GM21723 (cell line): ENCODE data around the gene ZNF839.
"Not testable (repeated sequence)": the region's sequence is repeated elsewhere in the genome, so short reads cannot be mapped to it uniquely, and the experiment has no call there.

Experiments used
- ATAC-seq: cut with Tn5 transposase; IDR thresholded peaks from one replicate; pipeline ENCODE4 v1.9.1; 2021; ENCODE audit warnings: mild to moderate bottlenecking, moderate library complexity; ENCODE audit not compliant: unreplicated experiment

ZNF839 gene

DNA sequence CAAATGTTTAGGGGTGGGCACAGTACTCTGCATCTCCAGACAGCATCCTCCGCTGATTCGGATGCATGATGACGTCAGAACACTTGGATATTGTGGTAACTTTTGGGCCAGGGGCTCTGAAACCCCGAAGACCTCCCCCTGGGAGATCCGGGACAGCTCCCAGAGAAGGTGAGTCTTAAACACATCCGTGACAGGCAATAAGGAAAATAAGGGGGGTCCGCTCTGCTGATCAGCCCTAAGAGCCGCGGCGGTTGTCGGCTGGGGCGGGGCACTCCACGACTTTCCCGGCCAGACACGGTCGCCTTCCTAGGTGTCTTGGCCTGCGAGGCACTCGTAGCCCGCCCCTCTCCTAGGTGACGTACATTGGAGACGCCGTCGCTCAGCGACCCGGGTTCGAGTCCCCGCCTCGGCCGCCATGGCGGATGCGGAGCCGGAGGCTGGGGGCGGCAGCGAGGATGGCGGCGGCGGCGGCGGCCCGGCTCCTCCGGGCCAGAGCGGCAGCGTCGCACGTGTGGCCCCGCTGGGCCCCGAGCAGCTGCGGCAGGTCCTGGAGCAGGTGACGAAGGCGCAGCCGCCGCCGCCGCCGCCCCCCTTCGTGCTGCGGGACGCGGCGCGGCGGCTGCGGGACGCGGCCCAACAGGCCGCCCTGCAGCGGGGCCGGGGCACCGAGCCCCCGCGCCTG lies at the start of gene ZNF839:
ZNF839 (plus strand) TSS at position 396 of the 682 bp plus-strand sequence; CDS start at position 416, 20 bp downstream.
- peak; percentile 57 for ATAC-seq

DNA sequence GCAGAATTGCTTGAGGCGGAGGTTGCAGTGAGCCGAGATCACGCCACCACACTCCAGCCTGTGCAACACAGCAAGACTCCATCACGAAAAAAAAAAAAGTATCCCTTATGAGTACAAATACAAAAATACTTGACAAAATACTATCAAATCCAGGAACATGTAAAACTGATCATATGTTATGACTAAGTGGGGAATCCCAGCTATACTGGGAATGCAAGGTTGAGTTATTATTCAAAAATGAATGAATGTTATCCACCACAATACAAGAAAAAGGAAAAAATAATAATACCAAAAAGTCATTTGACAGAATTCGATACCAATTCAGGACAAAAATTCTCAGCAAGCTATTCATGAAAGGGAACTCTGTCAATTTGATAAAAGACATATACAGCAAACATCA lies 47.2 kb upstream of the ZNF839 start:
- no peak for ATAC-seq

DNA sequence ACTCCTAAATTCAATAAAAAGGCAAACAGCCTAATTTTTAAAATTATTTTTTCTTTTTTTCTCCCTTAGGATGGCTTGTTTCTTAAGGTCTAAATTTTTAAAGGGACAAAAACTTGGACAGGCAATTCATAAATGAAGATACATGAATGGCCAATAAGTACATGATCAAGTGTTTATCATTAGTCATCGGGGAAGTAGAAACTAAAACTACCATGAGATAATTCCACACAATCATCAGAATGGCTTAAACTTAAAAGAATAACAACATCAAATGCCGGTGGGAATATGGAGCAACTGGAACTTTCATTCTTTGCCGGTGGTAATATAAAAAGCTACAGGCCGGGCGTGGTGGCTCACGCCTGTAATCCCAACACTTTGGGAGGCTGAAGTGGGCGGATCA lies 43.7 kb upstream of the ZNF839 start:
- ATAC-seq = no peak

DNA sequence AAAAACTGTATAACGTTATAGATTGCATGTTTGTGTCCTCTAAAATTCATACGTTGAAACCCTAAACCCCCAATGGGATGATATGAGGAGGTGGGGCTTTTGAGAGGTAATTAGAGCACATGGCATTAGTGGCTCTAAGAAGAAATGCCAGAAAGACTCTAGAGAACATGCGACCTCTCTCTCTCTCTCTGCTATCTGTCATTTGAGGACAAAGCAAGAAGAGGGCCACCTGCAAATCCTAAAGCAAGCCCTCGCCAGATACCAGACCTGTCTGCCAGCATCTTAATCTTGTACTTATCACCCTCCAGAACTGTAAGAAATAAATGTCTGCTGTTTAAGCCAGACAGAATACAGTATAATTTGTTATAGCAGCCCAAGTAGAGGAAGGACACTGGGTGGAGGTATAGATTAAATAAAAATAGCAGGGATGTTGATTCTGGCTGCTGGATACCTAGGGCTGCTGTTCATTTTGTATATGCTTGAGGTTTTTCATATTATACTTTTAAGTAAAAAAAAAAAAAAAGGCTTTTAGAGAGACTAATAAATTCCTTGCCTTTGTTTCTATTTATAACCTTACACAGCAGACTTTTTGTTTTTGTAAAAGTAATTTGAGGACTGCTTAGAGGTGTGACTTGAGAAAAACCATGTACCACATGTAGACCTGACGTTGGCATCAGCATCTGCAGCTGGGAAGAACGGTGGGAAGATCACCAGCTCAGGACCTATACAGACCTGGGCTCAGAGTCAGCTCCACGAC lies 41.5 kb upstream of the ZNF839 start:
- no peak for ATAC-seq

DNA sequence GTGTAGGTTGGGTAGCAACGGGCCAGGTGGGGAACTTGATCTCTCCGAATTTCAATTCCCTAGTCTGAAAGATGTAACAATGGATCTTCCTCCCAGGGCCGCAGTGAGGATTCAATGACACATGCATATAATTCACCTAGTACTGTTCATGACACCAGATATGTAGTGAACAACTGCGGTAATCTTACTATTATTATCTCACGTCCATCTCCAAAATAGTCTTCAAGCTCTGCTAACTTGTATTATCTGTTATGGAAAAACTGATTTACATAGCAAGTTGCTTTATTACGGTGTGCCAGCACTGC lies 41.0 kb upstream of the ZNF839 start:
- no peak for ATAC-seq

DNA sequence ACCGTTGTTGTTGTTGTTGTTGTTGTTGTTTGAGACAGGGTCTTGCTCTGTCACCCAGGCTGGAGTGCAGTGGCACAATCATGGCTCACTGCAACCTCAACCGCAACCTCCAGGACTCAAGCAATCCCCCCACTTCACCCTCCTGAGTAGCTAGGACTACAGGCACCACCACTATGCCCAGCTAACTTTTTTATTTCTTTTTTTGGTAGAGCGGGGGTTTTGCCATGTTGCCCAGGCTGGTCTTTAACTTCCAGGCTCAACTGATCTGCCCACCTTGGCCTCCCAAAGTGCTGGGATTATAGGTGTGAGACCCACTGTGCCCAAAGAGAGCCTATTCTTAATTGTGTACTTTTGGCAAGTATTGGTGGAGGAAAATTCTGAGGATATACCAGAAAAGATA lies 40.3 kb upstream of the ZNF839 start:
- no peak for ATAC-seq

DNA sequence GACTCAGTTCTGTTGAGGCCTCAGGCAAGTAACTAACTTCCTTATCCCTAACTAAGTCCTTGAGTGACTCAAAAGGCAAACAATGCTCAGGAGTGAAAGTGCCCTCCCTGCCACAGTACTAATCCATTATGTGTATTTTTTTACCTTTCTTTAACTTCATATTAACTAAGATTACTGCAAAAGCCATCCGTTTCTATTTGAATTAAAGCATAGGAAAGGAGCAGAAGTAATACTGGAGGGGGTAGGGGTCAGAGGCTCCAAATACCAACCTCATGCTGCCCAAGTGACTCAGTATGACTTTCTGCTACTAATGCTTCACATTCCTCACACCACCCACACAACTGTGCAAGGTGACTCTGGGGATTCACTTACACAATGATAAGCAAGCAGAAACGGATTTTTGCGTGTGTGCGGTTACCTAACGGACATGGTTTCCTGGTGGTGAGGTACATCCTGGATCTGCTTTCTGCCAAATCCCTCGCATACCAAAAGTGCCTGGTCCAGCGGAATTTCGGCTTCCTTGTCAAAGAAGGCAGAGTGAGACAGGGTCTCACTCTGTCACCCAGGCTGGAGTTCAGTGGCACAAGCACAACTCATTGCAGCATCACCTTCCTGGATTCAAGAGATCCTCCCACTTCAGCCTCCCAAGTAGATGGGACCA lies 39.7 kb upstream of the ZNF839 start:
- no peak for ATAC-seq

DNA sequence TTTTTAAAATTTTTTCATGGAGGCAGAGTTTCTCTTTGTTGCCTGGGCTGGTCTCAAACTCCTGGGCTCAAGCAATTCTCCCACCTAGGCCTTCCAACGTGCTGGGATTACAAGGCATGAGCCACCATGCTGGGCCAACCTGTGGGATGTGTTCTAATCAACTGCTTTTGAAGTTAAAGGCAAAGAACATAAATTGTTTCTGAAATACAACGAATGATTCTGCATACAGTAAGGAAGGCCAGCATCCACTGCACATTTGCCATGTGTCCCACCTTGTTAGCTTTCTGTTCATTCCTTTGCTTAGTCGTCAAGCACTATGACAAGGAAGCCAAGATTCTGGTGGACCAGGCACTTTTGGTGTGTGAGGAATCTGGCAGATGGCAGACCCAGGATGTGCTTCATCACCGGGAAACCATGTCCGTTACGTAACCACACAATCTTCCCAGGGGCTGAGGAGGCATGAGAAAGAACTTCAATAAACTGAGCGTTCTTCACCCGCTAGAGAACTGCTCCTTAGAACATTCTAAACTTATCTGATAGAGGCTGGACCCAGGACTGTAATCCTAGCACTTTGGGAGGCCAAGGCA lies 39.1 kb upstream of the ZNF839 start:
- no peak for ATAC-seq

DNA sequence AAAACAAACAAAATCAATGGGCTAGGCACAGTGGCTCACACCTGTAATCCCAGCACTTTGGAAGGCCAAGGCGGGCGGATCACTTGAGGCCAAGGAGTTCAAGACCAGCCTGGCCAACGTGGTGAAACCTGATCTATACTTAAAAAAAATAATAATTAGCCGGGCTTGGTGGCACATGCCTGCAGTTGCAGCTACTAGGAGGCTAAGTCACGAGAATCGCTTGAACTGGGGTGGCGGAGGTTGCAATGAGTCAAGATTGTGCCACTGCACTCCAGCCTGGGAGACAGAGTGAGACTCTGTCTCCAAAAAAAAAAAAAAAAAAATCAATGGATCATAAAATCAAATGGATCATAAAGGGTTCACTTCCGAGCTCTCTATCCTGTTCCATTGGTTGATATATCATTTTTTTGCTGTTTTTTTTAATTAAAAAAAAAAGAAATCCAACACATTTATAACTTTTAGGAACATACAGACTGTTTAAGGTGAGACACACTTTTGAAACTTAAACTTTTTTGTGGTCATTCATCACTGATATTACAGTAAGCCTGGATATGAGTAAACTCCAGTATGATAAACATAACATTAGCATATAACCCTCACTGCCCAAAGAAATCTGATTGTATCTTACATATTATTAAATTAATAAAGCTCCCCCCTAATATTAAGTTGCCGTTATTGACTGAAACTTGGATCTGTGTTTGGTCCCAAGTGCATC lies 36.6 kb upstream of the ZNF839 start:
- ATAC-seq = no peak

DNA sequence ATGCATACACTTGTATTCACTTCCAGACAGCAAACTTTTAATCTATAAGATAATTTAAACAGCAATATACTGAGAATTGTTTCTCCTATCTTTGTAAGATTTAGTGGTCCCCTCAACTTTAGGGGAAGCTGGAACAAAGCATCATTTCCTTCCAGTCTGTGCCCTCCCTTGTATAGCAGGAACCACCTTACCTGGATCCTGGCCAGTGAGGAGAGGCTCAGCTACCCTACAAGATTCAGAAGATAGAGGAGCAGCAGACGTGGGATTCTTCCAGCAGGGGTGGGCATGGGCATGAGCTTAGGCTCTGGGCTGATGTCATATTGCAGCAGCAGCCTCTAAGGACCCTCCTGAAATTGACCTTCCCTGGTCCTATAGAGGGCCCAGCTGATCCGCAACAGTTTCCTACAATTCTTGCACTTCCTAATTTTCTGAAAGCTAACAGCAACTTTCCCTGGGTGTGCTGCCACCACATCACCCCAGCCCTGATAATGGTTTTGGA lies 35.9 kb upstream of the ZNF839 start:
- no peak for ATAC-seq

DNA sequence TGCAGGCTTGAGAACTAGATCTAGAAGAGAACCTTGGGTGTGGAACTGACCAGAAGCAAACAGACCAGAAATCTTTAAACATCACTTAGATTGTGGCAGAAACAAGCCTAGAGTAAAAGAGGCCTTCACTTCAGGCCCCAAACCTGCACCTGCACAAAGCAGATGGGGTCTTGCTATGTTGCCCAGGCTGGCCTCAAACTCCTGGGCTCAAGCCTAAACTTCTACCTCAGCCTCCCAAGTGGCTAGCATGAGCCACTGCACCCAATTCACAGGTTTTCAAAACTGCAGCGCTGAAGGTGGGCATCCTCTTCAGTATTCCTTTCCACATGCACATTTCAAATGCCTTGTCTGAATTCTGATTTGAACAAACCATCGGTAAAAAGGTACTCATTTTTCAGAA lies 34.4 kb upstream of the ZNF839 start:
- no peak for ATAC-seq

DNA sequence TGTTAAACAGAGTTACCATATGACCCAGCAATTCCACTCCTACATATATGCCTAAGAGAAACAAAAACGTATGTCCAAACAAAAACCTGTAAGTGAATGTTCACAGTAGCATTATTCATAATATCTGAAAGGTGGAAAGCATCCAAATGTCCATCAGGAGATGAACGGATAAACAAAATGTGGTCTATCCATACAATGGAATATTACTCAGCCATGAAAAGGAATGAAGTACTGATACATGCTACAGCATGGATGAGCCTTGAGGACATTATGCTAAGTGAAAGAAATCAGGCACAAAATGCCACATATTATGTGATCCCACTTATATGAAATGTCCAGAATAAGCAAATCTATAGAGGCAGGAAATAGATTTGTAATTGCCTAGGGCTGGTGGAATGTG lies 31.4 kb upstream of the ZNF839 start:
- no peak for ATAC-seq

DNA sequence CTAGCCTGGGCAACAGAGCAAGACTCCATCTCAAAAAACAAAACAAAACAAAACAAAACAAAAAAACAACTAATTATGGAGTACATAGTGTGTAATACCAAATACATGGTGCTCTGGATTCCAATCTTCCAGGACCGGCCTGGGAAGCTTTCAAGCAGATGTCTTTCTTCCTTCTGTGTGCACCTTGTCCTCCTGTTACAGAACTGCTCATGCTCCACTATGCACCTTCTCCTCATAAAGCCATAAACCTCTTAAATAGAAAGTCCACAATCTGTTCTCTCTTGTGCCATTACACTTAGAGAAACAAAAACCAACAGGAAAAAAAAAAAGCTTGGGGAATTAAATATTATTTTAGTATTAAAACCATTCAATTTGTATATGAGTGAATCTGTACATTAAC lies 27.1 kb upstream of the ZNF839 start:
- no peak for ATAC-seq

DNA sequence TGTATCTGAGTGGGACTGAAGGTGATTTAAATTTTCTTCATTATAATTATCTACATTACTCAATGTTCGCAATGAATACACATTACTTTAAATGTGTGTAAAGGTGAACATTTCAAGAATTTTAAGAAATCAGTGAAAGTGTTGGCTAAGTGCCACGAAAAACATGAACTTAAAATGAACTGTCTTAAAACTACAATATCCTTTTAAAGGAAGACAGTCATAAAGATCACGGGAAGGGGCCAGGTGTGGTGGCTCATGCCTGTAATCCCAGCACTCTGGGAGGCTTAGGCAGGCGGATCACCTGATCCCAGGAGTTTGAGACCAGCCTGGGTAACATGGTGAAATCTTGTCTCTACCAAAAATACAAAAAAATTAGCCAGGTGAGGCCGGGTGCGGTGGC lies 25.8 kb upstream of the ZNF839 start:
- ATAC-seq = no peak

DNA sequence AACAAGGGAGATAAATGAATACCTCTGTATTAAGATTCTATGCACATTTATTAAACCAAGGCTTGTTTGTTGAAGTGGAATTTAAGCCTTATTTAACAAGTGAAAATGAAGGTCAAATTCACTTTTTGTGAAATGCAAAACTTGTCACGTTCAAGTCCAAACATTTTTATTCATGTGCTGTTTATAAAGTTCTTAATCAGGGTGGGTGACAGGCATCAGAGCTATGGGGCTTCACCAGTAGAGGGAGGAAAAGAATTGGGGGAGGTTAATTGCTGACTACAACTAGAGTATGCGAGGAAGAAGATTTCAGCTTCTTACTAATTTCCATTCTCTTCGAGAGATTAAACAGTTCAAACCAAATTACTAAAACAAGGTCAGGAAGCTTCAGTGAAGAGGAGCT lies 24.3 kb upstream of the ZNF839 start:
- no peak for ATAC-seq

DNA sequence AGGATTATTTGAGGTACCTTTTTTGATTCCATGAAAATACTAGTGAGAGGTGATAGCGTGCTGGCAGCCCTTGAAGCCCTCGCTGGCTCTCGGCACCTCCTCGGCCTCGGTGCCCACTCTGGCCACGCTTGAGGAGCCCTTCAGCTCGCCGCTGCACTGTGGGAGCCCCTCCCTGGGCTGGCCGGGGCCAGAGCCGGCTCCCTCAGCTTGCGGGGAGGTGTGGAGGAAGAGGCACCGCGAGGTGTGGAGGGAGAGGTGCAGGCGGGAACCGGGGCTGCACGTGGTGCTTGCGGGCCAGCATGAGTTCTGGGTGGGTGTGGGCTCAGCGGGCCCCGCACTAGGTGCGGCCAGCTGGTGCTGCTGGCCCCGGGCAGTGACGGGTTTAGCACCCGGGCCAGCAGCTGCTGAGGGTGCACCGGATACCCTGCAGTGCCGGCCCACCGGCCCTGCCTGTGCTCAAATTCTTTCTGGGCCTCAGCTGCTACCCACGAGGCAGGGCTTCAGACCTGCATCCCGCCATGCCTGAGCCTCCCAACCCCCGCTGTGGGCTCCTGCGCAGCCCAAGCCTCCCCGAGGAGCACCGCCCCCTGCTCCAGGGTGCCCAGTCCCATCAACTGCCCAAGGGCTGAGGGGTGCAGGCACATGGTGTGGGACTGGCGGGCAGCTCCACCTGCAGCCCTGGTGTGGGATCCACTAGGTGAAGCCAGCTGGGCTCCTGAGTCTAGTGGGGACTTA lies 21.9 kb upstream of the ZNF839 start:
- no peak for ATAC-seq

DNA sequence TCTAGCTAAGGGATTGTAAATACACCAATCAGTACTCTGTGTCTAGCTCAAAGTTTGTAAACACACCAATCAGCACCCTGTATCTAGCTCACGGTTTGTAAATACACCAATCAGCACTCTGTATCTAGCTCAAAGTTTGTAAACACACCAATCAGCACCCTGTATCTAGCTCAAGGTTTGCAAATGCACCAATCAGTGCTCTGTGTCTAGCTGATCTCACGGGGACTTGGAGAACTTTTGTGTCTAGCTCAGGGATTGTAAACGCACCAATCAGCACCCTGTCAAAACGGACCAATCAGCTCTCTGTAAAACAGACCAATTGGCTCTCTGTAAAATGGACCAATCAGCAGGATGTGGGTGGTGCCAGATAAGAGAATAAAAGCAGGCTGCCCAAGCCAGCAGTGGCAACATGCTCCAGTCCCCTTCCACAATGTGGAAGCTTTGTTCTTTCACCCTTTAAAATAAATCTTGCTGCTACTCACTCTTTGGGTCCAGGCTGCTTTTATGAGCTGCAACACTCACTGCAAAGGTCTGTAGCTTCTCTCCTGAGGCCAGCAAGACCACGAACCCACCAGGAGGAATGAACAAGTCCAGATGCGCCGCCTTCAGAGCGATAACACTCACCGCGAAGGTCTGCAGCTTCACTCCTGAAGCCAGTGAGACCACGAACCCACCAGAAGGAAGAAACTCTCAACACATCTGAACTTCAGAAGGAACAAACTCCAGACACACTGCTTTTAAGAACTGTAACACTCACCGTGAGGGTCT lies 21.1 kb upstream of the ZNF839 start:
- ATAC-seq = not testable (repeated sequence)

DNA sequence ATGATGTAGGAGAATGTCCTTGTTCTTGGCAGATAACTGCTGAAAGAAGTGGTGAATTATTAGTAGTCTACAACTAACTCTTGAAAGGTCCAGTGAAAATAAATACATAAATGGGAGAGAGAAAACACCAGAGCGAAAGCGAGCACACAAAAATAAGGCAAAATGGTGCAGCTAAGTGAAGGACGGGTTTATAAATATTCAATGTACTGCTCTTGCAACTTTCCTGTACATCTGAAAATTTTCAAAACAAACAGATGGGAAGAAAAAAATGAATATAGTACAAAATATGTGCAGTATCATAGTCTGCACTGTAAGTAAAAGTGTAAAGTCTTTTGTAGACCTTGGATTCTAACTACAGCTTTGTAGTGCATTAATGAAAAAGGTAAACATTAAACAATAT lies 15.9 kb upstream of the ZNF839 start:
- ATAC-seq = no peak

DNA sequence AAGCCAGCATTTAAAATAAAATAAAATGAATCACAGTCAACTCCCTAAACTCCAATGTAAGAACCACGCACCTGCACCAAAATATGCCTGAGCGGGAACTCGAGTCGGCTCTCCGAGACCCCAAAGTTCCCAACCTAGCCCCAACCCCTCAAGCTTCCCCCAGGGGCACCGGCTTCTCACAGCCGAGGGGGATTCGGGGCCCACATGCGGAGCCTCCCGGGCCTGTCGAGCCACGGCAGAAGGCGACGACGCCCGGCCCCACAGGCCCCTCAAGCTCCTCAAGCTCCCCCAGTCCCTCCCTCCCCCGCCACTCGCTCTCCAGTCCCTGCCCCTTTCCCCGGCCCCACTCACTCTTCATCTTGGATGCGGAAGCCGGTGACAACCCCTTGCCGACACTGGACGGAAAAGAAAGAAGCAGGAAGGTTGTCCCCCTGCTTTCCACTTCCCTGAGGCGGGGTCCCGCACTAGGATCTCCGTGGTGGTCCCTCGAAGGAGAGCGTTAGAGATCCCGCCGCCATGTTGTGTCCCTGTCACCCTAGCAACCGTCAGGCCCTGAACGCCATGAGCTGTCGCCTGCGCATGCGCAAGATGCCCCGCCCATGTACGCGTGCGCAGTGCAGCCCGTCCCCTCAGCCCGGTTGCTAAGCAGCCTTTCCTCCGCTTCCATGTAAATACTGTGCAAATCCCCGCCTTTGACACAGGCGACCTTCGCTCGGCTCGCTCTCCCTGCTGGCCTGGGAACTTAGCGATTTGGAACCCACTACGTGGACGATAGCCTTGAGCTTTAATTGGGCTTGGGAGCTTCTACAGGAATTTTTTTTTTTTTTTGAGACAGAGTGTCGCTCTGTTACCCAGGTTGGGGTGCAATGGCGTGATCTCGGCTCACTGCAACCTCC lies 14.7 kb upstream of the ZNF839 start, which contains the start of gene MOK:
MOK (minus strand) TSS at position 554 of the 896 bp plus-strand sequence; CDS start at position 358, 196 bp downstream.
- ATAC-seq = peak; percentile 94
